ENCODE results near the gene NR3C1.

DNA sequence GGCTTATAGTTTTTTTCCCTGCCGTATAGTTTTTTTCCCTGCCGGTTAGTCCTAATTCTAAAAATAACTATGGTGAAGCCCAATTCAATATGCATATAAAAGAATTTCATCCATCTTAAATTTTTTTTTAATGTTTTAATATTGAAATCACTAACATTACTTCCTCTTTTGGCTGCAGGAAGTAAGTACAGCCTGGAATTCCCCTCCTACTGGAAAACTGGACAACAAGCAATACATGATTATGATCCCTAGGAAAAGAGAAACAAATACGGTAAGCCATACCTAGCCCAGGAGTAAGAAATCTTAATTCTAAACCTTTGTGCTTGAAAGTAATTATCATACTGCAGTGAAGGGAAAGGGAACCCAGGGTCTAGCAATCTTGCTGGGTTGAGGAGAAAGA is 119.0 kb downstream of the NR3C1 start:
- TF ChIP-seq CTCF (IDR thresholded peaks at IDR 0.05) (no peak), POLR2AphosphoS5 (IDR thresholded peaks at IDR 0.05) (no peak), POLR2A (IDR thresholded peaks at IDR 0.05; ENCODE audit: low read depth) (no peak)
